ENCODE results near the gene IFITM5. TPM values are rescaled to one million over a fixed set of nuclear protein-coding genes. Genes with fewer than 3 reads are reported as not detected.

IFITM5 gene
- total and polyA plus RNA-seq, 2 experiments from 2014 or later = not detected

- Histone ChIP-seq H2AFZ (no peak overlapping the region), H3K36me3 (ENCODE audit: low read depth) (no peaks in the 10 kb centered on the region), H3K27me3 (replicated peaks; ENCODE audit: insufficient read depth) (no peaks in the 10 kb centered on the region), H3K4me3 (no peak overlapping the region), H3K9me3 (ENCODE audit: low read depth) (no peaks in the 10 kb centered on the region), H3K9me2 (ENCODE audit: insufficient read depth) (no peaks in the 10 kb centered on the region), H3K79me2 (ENCODE audit: insufficient read depth) (no peaks in the 10 kb centered on the region), H3K27ac (no peak overlapping the region), H3F3A (ENCODE audit: insufficient read depth) (no peaks in the 10 kb centered on the region), H3K4me1 (ENCODE audit: insufficient read depth) (no peaks in the 10 kb centered on the region), H3K9ac (no peak overlapping the region), H4K20me1 (ENCODE audit: insufficient read depth) (no peaks in the 10 kb centered on the region), H3K4me2 (ENCODE audit: unreplicated experiment) (no peak overlapping the region)
- in situ Hi-C loops (cut with MboI) = no loop called here
- TF ChIP-seq EZH2 (IDR thresholded peaks at IDR 0.05; ENCODE audit: insufficient read depth, poor library complexity, severe bottlenecking) (no peak), EZH2phosphoT487 (IDR thresholded peaks at IDR 0.05; ENCODE audit: insufficient read depth, low read depth) (no peak)
- no peak for DNase-seq
- 87 to 89% methylated on average over 41 to 44 of the region's 44 CpGs for WGBS, 2 experiments (ENCODE audit: low coverage in 1 of 2, low lambda C conversion rate in 2 of 2, missing lambda C conversion rate in 2 of 2)
Measured at GRCh38 chr11:291281-292210, 7.8 kb downstream of the IFITM5 start.

DNA sequence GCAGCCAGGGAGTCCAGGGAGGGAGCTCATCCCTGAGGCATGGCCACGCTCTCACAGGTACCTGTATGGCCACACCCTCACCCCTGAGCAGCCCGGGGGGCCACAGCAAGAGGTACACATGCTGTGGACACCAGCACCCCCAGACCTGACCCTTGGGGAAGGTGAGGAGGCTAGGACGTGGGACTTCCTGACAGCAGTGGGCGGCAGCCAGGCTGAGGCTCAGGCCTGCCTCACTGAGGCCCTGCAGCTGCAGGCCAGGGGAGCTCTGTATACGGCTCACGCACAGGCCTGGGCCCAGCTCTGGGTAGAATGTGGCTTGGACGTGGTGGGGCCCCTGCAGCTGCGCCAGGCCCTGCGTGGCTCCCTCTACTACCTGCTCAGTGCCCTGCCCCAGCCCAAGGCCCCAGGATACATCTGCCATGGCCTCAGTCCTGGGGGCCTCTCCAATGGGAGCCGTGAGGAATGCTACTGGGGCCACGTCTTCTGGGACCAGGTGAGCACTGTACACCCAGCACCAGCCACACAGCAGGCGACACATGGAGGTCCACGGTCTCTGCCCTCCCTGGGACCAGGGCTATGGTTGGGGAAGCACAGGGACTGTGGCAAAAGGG lies 8.6 kb downstream of the IFITM5 start:
- in situ Hi-C loops (cut with MboI) = no loop called here
- Histone ChIP-seq H3K9me2 (ENCODE audit: insufficient read depth) (no peaks in the 10 kb centered on the region), H3K79me2 (ENCODE audit: insufficient read depth) (no peaks in the 10 kb centered on the region), H3K4me3 (no peak overlapping the region), H3K27me3 (replicated peaks; ENCODE audit: insufficient read depth) (no peaks in the 10 kb centered on the region), H3K4me1 (ENCODE audit: insufficient read depth) (no peaks in the 10 kb centered on the region), H3K9me3 (ENCODE audit: low read depth) (no peaks in the 10 kb centered on the region), H3K4me2 (ENCODE audit: unreplicated experiment) (no peak overlapping the region), H4K20me1 (ENCODE audit: insufficient read depth) (no peaks in the 10 kb centered on the region), H3F3A (ENCODE audit: insufficient read depth) (no peaks in the 10 kb centered on the region), H2AFZ (no peak overlapping the region), H3K9ac (no peak overlapping the region), H3K27ac (no peak overlapping the region), H3K36me3 (ENCODE audit: low read depth) (no peaks in the 10 kb centered on the region)
- TF ChIP-seq EZH2 (IDR thresholded peaks at IDR 0.05; ENCODE audit: insufficient read depth, poor library complexity, severe bottlenecking) = no peak
- TF ChIP-seq EZH2phosphoT487 (IDR thresholded peaks at IDR 0.05; ENCODE audit: insufficient read depth, low read depth) = no peak
- 88 to 94% methylated on average over 12 to 13 of the region's 13 CpGs for WGBS, 2 experiments (ENCODE audit: low coverage in 1 of 2, low lambda C conversion rate in 2 of 2, missing lambda C conversion rate in 2 of 2)
- DNase-seq = no peak

DNA sequence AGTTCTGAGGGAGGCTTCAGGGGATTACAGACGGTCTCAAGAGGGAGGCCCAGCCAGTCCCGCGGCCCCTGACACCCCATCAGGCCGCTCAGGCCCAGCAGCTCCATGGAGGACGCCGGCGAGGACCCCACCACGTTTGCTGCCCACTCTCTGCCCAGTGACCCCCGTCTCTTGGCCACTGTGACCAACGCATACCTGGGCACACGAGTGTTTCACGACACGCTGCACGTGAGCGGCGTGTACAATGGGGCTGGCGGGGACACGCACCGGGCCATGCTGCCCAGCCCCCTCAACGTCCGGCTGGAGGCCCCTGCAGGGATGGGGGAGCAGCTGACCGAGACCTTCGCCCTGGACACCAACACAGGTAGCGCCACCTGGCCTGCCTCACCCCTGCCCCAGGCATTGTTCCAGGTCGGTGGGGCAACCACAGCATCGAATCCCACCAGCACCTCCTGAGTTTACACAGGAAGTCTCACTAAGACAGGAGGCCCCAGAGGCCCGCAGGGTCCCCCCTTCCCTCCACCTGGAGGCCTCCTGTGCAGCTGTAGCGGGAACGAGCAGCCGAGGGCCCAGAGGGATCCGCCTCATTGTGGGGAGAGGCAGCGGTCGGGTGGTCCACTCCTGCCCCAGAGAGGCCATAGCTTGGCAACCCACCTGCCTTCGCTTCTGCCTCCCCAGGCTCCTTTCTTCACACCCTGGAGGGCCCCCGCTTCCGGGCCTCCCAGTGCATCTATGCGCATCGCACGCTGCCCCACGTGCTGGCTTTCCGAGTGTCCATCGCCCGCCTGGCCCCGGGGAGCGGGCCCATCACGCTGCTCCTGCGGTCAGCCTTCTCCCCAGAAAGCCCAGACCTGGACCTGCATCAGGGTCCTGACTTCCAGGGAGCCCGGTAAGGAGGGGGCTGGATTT lies 9.4 kb downstream of the IFITM5 start:
- H3K27ac ChIP-seq = no peak overlapping the region
- no peaks in the 10 kb centered on the region for H3K9me3 ChIP-seq (ENCODE audit: low read depth)
- H2AFZ ChIP-seq = no peak overlapping the region
- H3K4me3 ChIP-seq = peak overlapping the region; percentile 50; the same call in 1 of the 2 replicates
- no peaks in the 10 kb centered on the region for H3F3A ChIP-seq (ENCODE audit: insufficient read depth)
- H3K79me2 ChIP-seq (ENCODE audit: insufficient read depth) = no peaks in the 10 kb centered on the region
- in situ Hi-C loops (cut with MboI) = no loop called here
- no peak for DNase-seq
- no peaks in the 10 kb centered on the region for H3K36me3 ChIP-seq (ENCODE audit: low read depth)
- H3K9ac ChIP-seq = peak overlapping the region; percentile 50; the same call in 1 of the 2 replicates
- peak overlapping the region; percentile 50 for H3K4me2 ChIP-seq (ENCODE audit: unreplicated experiment)
- H3K9me2 ChIP-seq (ENCODE audit: insufficient read depth) = no peaks in the 10 kb centered on the region
- no peaks in the 10 kb centered on the region for H4K20me1 ChIP-seq (ENCODE audit: insufficient read depth)
- TF ChIP-seq EZH2 (IDR thresholded peaks at IDR 0.05; ENCODE audit: insufficient read depth, poor library complexity, severe bottlenecking) (no peak), EZH2phosphoT487 (IDR thresholded peaks at IDR 0.05; ENCODE audit: insufficient read depth, low read depth) (no peak)
- no peaks in the 10 kb centered on the region for H3K4me1 ChIP-seq (ENCODE audit: insufficient read depth)
- H3K27me3 ChIP-seq (replicated peaks; ENCODE audit: insufficient read depth) = no peaks in the 10 kb centered on the region
- 84 to 89% methylated on average over 47 of the region's 48 CpGs for WGBS, 2 experiments (ENCODE audit: low coverage in 1 of 2, low lambda C conversion rate in 2 of 2, missing lambda C conversion rate in 2 of 2)

GRCh38 chr11:289398-289711 lies 10.0 kb downstream of the IFITM5 start:
- Histone ChIP-seq H3K9ac (peak overlapping the region; percentile 50; the same call in 1 of the 2 replicates), H3K4me3 (peak overlapping the region; percentile 50; the same call in 1 of the 2 replicates), H4K20me1 (ENCODE audit: insufficient read depth) (no peaks in the 10 kb centered on the region), H3K36me3 (ENCODE audit: low read depth) (no peaks in the 10 kb centered on the region), H3K9me3 (ENCODE audit: low read depth) (no peaks in the 10 kb centered on the region), H3K4me1 (ENCODE audit: insufficient read depth) (no peaks in the 10 kb centered on the region), H3K4me2 (ENCODE audit: unreplicated experiment) (peak overlapping the region; percentile 50), H3K79me2 (ENCODE audit: insufficient read depth) (no peaks in the 10 kb centered on the region), H3K27me3 (replicated peaks; ENCODE audit: insufficient read depth) (no peaks in the 10 kb centered on the region), H2AFZ (no peak overlapping the region), H3K27ac (no peak overlapping the region), H3F3A (ENCODE audit: insufficient read depth) (no peaks in the 10 kb centered on the region), H3K9me2 (ENCODE audit: insufficient read depth) (no peaks in the 10 kb centered on the region)
- TF ChIP-seq EZH2 (IDR thresholded peaks at IDR 0.05; ENCODE audit: insufficient read depth, poor library complexity, severe bottlenecking) (no peak), EZH2phosphoT487 (IDR thresholded peaks at IDR 0.05; ENCODE audit: insufficient read depth, low read depth) (no peak)
- DNase-seq = no peak
- 23 to 60% methylated on average over 5 to 14 of the region's 14 CpGs for WGBS, 2 experiments (ENCODE audit: low coverage in 1 of 2, low lambda C conversion rate in 2 of 2, missing lambda C conversion rate in 2 of 2)
- in situ Hi-C loops (cut with MboI) = no loop called here

All from GM23248 (cell line).